ENCODE data around the gene PMF1.
"Not testable (repeated sequence)": the region's sequence is repeated elsewhere in the genome, so short reads cannot be mapped to it uniquely, and the experiment has no call there.

Gene PMF1

GRCh38 chr1:156196445-156196844, 16.4 kb upstream of the PMF1 start:
- no peak for DNase-seq (ENCODE audit: low spot score)

GRCh38 chr1:156198831-156199349, 13.9 kb upstream of the PMF1 start:
- DNase-seq (ENCODE audit: low spot score) = peak; percentile 22

- DNase-seq (ENCODE audit: low spot score) = no peak
Observed at GRCh38 chr1:156200044-156200443, 12.8 kb upstream of the PMF1 start.

GRCh38 chr1:156203331-156203730, 9.5 kb upstream of the PMF1 start:
- DNase-seq (ENCODE audit: low spot score) = no peak

- no peak for DNase-seq (ENCODE audit: low spot score)
Observed at GRCh38 chr1:156204686-156205085, 8.1 kb upstream of the PMF1 start.

GRCh38 chr1:156211243-156211642, 1.6 kb upstream of the PMF1 start:
- no peak for DNase-seq (ENCODE audit: low spot score)

GRCh38 chr1:156212130-156212529, 677 bp upstream of the PMF1 start:
- DNase-seq (ENCODE audit: low spot score) = no peak

- DNase-seq (ENCODE audit: low spot score) = no peak
Observed at GRCh38 chr1:156213644-156213966, 798 bp downstream of the PMF1 start.

GRCh38 chr1:156214024-156214748, 1.4 kb downstream of the PMF1 start:
- DNase-seq (ENCODE audit: low spot score) = peak; percentile 58

GRCh38 chr1:156216361-156217086, 3.7 kb downstream of the PMF1 start:
- DNase-seq (ENCODE audit: low spot score) = not testable (repeated sequence)

GRCh38 chr1:156217871-156218270, 5.1 kb downstream of the PMF1 start:
- DNase-seq (ENCODE audit: low spot score) = peak; percentile 89

- no peak for DNase-seq (ENCODE audit: low spot score)
Observed at GRCh38 chr1:156220226-156220625, 7.4 kb downstream of the PMF1 start.

- DNase-seq (ENCODE audit: low spot score) = no peak
Observed at GRCh38 chr1:156221986-156222692, 9.3 kb downstream of the PMF1 start.

- DNase-seq (ENCODE audit: low spot score) = no peak
Observed at GRCh38 chr1:156225677-156226014, 12.8 kb downstream of the PMF1 start.

GRCh38 chr1:156226116-156226538, 13.3 kb downstream of the PMF1 start:
- DNase-seq (ENCODE audit: low spot score) = no peak

GRCh38 chr1:156226782-156227181, 14.0 kb downstream of the PMF1 start:
- DNase-seq (ENCODE audit: low spot score) = no peak

- DNase-seq (ENCODE audit: low spot score) = no peak
Observed at GRCh38 chr1:156228501-156228900, 15.7 kb downstream of the PMF1 start.

- DNase-seq (ENCODE audit: low spot score) = no peak
Observed at GRCh38 chr1:156229809-156230472, 17.1 kb downstream of the PMF1 start.

- no peak for DNase-seq (ENCODE audit: low spot score)
Observed at GRCh38 chr1:156230473-156230837, 17.6 kb downstream of the PMF1 start.

- DNase-seq (ENCODE audit: low spot score) = no peak
Observed at GRCh38 chr1:156232201-156232894, 19.5 kb downstream of the PMF1 start.

- no peak for DNase-seq (ENCODE audit: low spot score)
Observed at GRCh38 chr1:156233426-156234127, 20.8 kb downstream of the PMF1 start.
